Ovary (tissue), 3 donors: Measurements from ENCODE around the gene BMP8B.

Source experiments
- EP300 ChIP-seq: sonication (generic); formaldehyde crosslinking; IDR thresholded peaks from one replicate; pipeline ENCODE4 v1.6.1; 2017; ENCODE audit warnings: antibody characterized with exemption
- POLR2A ChIP-seq: fragments of 450-650 bp; IDR thresholded peaks from one replicate; pipeline ENCODE4 v1.6.1; 2017; ENCODE audit warnings: antibody characterized with exemption, mild to moderate bottlenecking, moderate library complexity
- TF ChIP-seq, protein P1 (sequence below), 3 donors: fragments of 450-650 bp in 2 of 3; fragments of 200-600 bp in 1 of 3; IDR thresholded peaks; one replicate each; pipeline versions ENCODE4 v1.5.1 to v1.8.0; 2016 to 2022; ENCODE audit warnings: antibody characterized with exemption in 3 of 3, mild to moderate bottlenecking in 1 of 3
- donor health status: DM: no; HTN: no; CAD: no.

DNA sequence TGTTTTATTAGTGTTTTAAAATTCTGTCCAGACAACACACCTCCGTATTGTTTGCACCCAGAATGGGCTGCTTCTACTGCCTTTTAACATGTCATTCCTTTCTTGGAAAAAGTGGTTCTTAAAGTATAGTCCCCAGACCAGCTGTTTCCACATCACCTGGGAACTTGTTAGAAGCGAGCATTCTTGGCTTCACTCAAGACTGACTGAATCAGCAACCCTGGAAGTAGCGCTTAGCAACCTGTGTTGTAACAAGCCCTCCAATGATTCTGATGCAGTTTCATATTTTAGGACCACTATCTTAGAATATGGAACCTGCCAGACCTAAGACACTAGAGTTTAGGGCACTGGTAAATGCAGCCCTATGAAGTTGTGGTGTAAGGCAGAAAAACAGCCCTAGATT lies 55.9 kb downstream of the BMP8B start:
- TF ChIP-seq, protein P1, sequence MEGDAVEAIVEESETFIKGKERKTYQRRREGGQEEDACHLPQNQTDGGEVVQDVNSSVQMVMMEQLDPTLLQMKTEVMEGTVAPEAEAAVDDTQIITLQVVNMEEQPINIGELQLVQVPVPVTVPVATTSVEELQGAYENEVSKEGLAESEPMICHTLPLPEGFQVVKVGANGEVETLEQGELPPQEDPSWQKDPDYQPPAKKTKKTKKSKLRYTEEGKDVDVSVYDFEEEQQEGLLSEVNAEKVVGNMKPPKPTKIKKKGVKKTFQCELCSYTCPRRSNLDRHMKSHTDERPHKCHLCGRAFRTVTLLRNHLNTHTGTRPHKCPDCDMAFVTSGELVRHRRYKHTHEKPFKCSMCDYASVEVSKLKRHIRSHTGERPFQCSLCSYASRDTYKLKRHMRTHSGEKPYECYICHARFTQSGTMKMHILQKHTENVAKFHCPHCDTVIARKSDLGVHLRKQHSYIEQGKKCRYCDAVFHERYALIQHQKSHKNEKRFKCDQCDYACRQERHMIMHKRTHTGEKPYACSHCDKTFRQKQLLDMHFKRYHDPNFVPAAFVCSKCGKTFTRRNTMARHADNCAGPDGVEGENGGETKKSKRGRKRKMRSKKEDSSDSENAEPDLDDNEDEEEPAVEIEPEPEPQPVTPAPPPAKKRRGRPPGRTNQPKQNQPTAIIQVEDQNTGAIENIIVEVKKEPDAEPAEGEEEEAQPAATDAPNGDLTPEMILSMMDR (IDR thresholded peaks at IDR 0.05): no peak
- TF ChIP-seq POLR2A: no peak
- no peak for TF ChIP-seq EP300
